Spinal cord (tissue), 10 donors: ENCODE data around the gene GAST. TPM values are rescaled to one million over a fixed set of nuclear protein-coding genes. Genes with fewer than 3 reads are reported as not detected.
"Not testable (repeated sequence)": the region's sequence is repeated elsewhere in the genome, so short reads cannot be mapped to it uniquely, and the experiment has no call there.

Experiments used
- DNase-seq, 6 donors: peaks; one replicate each; pipeline versions ENCODE4 v3.0.0 to v3.0.0-alpha.2; 2013 to 2015; ENCODE audit warnings: low spot score in 6 of 6, low read depth in 4 of 6
- H3K27ac ChIP-seq: one replicate; pipeline ENCODE4 v1.5.1; 2013; ENCODE audit warnings: low read depth, low read length, control low read depth
- H3K27me3 ChIP-seq: one replicate; pipeline ENCODE4 v1.6.1; 2013; ENCODE audit warnings: low read length; ENCODE audit not compliant: control insufficient read depth, insufficient read depth
- H3K36me3 ChIP-seq: one replicate; pipeline ENCODE4 v1.6.1; 2013; ENCODE audit warnings: low read length; ENCODE audit not compliant: control insufficient read depth, insufficient read depth
- H3K4me1 ChIP-seq: one replicate; pipeline ENCODE4 v1.6.1; 2013; ENCODE audit warnings: low read length; ENCODE audit not compliant: control insufficient read depth, insufficient read depth
- H3K4me3 ChIP-seq: one replicate; pipeline ENCODE4 v1.5.1; 2013; ENCODE audit warnings: low read depth, low read length, control low read depth
- H3K9me3 ChIP-seq: one replicate; pipeline ENCODE4 v1.6.1; 2013; ENCODE audit warnings: low read length; ENCODE audit not compliant: control insufficient read depth, insufficient read depth
- WGBS: methylation state at CpG from one replicate; pipeline ENCODE4 v1.1.5; 2013; ENCODE audit warnings: missing lambda C conversion rate; ENCODE audit not compliant: insufficient coverage; 5-methylcytosine and 5-hydroxymethylcytosine counted together
- polyA plus RNA-seq, 2 donors: library from polyadenylated mRNA; unstranded; fragments of 120-200 nt; gene quantifications; one replicate each; pipeline ENCODE4 v1.2.1, GENCODE V29; 2013; ENCODE audit not compliant: insufficient read length in 2 of 2
- total RNA-seq, 2 donors: library from RNA; depleted of rRNA in 1 of 2; stranded (reverse); fragments of 120-200 nt in 1 of 2; fragments of >200 nt in 1 of 2; gene quantifications; one replicate each; pipeline versions ENCODE4 v1.2.3 to v1.2.4, GENCODE V29; 2013 to 2014
- donor health status: healthy.

Gene GAST
- total and polyA plus RNA-seq, 4 donors, result 0.47 to 0.57 TPM; not detected in 2

DNA sequence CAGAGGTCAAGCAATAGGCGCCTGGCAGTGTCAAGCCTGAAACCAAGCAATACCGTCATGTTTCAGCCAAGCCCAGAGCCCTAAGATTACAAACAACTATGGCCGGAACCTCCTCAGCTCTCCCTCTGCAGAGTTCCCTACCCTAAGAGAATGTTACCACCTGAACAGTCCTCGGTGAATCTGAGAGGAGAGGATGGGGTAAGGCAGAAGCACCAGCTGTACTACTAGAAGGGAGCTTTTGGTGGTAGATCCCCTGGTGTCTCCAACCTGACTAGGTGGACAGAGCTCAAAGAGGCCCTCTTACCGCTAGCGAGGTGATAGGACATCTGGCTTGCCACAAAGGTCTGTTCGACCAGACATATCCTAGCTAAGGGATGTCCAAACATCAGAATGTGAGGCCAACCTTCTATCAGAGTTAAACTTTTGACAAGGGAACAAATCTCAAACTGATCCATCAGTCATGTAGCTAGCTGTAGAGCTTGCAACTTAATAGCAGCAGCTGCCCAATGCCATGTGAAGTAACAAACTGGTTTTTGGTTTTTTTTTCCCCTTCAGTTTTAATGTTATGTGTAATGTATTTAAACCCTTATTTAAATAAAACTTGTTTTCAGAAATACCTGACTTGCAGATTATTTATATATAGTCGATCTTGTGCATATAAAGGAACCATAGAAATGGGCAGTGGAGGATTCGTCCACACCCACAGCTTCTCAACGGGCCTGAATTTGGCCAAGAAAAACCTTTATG is 20.9 kb upstream of the GAST start:
- Histone ChIP-seq H3K36me3 (peaks cover 61% of the 10 kb centered on the region), H3K27ac (no peak overlapping the region)
- 91% methylated on average over 8 of the region's 10 CpGs for WGBS

DNA sequence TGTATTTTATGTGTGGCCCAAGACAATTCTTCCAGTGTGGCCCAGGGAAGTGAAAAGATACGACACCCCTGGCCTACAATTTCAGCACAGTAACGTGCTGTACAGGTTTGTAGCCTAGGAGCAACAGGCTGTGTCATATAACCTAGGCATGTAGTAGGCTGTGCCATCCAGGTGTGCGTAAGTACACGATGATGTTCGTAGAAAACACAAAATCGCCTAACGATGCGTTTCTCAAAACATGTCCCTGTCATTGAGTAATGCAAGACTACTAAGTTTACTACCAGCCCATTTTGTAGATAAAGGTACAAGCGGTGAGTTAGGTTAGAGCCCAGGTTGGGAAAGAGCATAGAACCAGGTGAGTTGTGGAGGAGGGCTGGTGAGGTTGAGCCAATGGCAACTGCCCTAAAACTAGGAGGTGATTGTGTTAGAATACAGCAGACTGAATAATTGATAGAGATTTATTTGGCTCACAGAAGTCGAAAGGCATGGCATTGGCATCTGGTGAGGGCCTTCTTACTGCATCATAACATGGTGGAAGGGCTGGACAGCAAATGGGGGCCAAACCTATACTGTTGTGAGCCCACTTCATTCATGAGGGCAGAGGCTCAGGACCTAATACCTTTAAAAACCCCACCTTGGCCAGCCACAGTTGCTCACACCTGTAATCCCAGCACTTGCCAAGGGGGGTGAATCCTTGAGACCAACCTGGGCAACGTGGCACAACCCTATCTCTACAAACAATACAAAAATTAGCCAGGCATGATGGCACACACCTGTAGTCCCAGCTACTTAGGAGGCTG is 19.2 kb upstream of the GAST start:
- peaks cover 2% of the 10 kb centered on the region for H3K4me1 ChIP-seq
- H3K4me3 ChIP-seq, result no peak overlapping the region
- H3K36me3 ChIP-seq, result peaks cover 61% of the 10 kb centered on the region
- 93% methylated on average over 10 of the region's 11 CpGs for WGBS
- H3K27me3 ChIP-seq, result no peaks in the 10 kb centered on the region
- H3K9me3 ChIP-seq, result no peaks in the 10 kb centered on the region
- no peak for DNase-seq
- no peak overlapping the region for H3K27ac ChIP-seq

More for the DNA sequence above, 20.9 kb upstream of the GAST start:
- peaks cover 7% of the 10 kb centered on the region for H3K4me1 ChIP-seq
- H3K4me3 ChIP-seq, result no peak overlapping the region
- no peaks in the 10 kb centered on the region for H3K27me3 ChIP-seq
- no peaks in the 10 kb centered on the region for H3K9me3 ChIP-seq
- no peak for DNase-seq

DNA sequence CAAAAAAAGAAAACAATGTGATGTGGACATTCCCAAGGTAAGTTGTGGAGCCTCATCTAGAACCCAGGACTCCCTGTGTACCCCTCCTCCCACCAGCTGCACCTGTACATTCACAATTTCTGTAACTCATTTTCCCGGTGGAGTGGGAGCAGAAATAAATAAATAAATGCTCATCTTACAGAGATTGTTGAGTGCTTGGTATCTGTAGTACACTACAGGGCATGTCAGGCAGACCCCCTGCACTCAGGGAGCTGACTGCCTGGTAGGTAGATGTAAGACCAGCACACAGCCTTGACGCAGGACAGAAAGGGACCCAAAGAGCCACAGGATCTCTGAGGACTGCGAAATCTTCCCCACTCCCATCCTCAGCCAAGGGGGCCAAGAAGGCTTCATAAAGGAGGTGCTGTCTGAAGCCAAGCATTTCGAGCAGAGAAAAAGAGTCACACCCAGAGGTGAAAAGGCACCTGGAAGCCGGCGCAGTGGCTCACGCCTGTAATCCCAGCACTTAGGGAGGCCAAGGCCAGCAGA is 16.9 kb upstream of the GAST start:
- peaks cover 50% of the 10 kb centered on the region for H3K36me3 ChIP-seq

DNA sequence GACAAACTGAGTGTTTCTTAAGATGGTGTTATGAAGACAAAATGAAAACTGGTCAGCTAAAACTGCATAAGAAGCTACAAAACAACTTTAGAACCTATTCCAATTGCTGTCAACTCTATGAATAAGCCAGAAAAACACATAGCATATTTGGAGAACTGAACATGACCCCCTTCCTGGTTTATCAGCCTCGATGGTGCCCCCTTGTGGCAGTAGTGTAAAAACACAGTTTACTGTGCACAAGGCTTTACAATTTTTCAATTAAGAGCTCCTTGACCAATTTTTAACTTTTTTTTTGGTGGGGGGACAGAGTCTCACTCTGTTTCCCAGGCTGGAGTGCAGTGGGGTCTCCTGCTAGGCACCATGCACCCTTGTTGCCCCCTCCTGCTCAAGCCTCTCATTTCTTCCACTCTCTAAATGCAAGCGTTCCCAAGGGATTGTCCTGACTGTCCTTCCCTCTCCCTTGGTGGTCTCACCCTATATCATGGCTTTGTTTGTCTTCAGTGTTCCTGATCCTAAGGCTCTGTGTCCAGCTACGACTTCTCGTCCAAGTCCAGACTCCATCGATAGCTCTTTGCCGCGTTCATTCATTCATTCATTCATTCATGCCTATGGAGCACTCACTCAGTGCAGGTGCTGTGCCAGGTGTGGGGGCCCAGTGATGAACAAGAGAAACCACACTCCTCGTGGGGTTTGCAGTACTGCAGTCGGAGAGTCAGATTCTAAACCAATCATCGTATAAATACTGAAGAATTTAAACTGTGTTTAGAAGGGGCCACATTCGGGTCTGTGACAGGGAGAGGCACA is 16.0 kb upstream of the GAST start:
- H3K4me3 ChIP-seq, result no peak overlapping the region
- WGBS, result 55% methylated on average over 6 of the region's 11 CpGs
- H3K4me1 ChIP-seq, result no peaks in the 10 kb centered on the region
- H3K9me3 ChIP-seq, result no peaks in the 10 kb centered on the region
- no peaks in the 10 kb centered on the region for H3K27me3 ChIP-seq
- no peak overlapping the region for H3K27ac ChIP-seq
- peak in 2 of 6 donors; percentile 88 to 91 for DNase-seq
- H3K36me3 ChIP-seq, result peaks cover 41% of the 10 kb centered on the region

More for the DNA sequence above, 16.9 kb upstream of the GAST start:
- Histone ChIP-seq H3K27ac (no peak overlapping the region), H3K4me3 (no peak overlapping the region), H3K9me3 (no peaks in the 10 kb centered on the region), H3K4me1 (no peaks in the 10 kb centered on the region), H3K27me3 (no peaks in the 10 kb centered on the region)
- WGBS, result 83% methylated on average over 5 of the region's 7 CpGs
- no peak for DNase-seq

DNA sequence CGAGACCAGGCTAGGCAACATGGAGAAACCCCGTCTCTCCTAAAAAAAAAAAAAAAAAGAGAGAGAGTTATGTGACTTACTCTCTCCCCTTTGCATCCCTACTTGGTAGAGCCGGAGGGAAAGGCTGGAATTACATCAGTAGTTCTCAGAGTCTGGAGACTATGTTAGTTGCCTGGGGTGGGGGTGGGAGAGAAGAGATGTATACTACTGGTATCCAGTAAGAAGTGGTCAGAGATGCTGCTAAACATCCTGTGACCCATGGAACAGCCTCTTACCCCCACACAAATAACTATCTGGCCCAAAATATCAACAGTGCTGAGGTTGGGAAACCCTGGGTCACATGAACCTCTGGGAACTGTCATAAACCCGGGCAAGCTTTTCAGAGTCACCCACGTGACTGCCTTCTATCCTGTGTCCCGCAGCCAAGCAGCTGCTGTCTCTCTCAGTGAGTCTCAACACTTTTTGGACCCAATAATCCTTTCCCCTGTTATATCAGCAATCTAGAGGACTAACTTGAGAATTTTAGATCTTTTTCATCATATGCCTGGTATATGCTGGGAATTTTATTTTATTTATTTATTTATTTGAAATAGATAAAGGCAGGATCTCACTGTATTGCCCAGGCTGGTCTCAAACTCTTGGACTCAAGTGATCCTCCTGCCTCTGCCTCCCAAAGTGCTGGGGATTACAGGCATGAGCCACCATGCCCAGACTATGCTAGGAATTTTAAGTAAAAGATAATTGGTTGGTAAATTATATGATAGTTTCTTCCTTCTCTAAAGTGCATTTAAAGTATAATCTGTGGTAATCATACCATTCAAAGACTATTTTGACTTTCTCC is 14.8 kb upstream of the GAST start:
- H3K27ac ChIP-seq, result no peak overlapping the region
- H3K4me3 ChIP-seq, result no peak overlapping the region

DNA sequence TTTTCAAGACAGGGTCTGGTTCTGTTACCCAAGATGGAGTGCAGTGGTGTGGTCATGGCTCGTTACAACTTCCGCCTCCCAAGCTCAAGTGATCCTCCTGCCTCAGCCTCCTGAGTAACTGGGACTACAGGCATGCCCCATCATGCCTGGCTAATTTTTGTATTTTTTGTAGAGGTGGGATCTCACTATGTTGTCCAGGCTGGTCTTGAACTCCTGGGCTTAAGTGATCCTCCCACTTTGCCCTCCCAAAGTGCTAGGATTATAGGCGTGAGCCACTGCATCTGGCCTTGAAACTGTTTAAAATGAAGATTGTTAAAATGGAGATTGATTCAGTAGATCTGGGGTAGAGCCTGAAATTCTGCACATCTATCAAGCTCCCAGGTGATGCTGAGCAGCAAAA is 11.3 kb upstream of the GAST start:
- H3K4me3 ChIP-seq, H3K27ac ChIP-seq, H3K27me3 ChIP-seq, H3K9me3 ChIP-seq, DNase-seq, H3K36me3 ChIP-seq: not testable (repeated sequence)
- 89% methylated on average over 2 of the region's 3 CpGs for WGBS
- H3K4me1 ChIP-seq, result peaks cover 10% of the 10 kb centered on the region

More for the DNA sequence above, 14.8 kb upstream of the GAST start:
- 40% methylated on average over 3 of the region's 6 CpGs for WGBS
- Histone ChIP-seq H3K9me3 (no peaks in the 10 kb centered on the region), H3K36me3 (peaks cover 29% of the 10 kb centered on the region), H3K4me1 (no peaks in the 10 kb centered on the region), H3K27me3 (no peaks in the 10 kb centered on the region)
- DNase-seq, result no peak

DNA sequence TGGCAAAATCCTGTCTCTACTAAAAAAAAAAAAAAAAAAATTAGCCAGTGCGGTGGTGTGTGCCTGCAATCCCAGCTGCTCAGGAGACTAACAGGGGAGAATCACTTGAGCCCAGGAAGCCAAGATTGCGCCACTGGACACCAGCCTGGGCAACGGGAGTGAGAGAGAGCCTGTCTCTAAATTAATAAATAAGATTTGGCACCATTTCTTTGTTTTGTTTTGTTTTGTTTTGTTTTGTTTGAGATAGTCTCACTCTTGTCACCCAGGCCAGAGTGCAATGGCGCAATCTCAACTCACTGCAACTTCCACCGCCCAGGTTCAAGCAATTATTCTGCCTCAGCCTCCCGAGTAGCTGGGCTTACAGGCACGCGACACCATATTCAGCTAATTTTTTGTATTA is 9.4 kb upstream of the GAST start:
- Histone ChIP-seq H3K27me3 (no peaks in the 10 kb centered on the region), H3K27ac (no peak overlapping the region), H3K36me3 (no peaks in the 10 kb centered on the region), H3K4me3 (no peak overlapping the region), H3K4me1 (peaks cover 16% of the 10 kb centered on the region), H3K9me3 (no peaks in the 10 kb centered on the region)
- WGBS, result 90% methylated on average over 2 of the region's 8 CpGs
- no peak for DNase-seq

DNA sequence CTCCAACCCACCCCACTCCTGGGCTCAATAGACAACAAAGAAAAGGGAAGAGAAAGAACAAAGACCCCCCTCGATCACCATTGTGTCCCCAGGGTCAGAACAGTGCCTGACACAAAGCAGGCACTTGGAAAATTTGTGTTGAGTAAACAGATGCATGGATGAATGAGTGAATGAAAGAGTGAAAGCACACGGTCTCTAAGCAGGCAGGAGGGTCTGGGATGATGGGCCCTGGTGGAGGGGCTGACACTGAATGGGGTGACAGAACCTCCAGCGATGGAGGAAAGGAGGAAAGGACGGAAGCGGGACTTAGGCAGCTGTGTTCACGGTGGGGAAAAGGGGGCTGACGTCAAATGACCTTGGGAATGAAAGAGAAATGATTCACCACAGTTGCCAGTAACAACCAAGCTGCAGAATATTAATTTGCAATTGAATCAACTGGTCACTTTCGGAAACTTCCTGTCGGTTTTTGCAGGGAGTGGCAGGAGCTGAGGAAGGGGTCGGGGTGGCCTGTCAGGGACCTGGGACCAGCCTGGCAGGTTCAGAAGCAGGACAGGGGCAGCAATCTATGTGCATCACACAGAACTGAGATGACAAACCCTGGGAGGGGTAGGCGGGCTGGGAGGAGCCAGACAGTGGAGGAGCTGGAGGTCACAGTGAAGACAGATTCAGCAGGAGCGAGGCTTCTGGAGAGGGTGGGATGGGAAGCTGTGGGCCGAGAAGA is 6.7 kb upstream of the GAST start:
- 46% methylated on average over 11 of the region's 13 CpGs for WGBS
- Histone ChIP-seq H3K27me3 (no peaks in the 10 kb centered on the region), H3K36me3 (no peaks in the 10 kb centered on the region), H3K4me3 (no peak overlapping the region), H3K27ac (no peak overlapping the region), H3K4me1 (peaks cover 20% of the 10 kb centered on the region), H3K9me3 (no peaks in the 10 kb centered on the region)
- DNase-seq, result peak in 1 of 6 donors; percentile 34
